ENCODE data around the gene GRID2.
"Not testable (repeated sequence)": the region's sequence is repeated elsewhere in the genome, so short reads cannot be mapped to it uniquely, and the experiment has no call there.

Gene GRID2

GRCh38 chr4:92334716-92335350 is 31.1 kb downstream of the GRID2 start:
- no peaks in the 10 kb centered on the region for H3K9me3 ChIP-seq (ENCODE audit: control insufficient read depth, insufficient read depth, low read length)
- no peak overlapping the region for H3K9ac ChIP-seq (ENCODE audit: low read depth, low read length)
- peaks cover 14% of the 10 kb centered on the region; the same call in 1 of the 2 replicates for H3K4me1 ChIP-seq (ENCODE audit: insufficient read depth, low read length)
- no peaks in the 10 kb centered on the region for H3K36me3 ChIP-seq (ENCODE audit: insufficient read depth, low read length)

- no peak overlapping the region for H3K9ac ChIP-seq (ENCODE audit: low read depth, low read length)
- H3K36me3 ChIP-seq (ENCODE audit: insufficient read depth, low read length), result no peaks in the 10 kb centered on the region
- no peaks in the 10 kb centered on the region for H3K4me1 ChIP-seq (ENCODE audit: insufficient read depth, low read length)
- H3K9me3 ChIP-seq (ENCODE audit: control insufficient read depth, insufficient read depth, low read length), result no peaks in the 10 kb centered on the region
Measured at GRCh38 chr4:92339676-92340075, 35.9 kb downstream of the GRID2 start.

- no peaks in the 10 kb centered on the region for H3K9me3 ChIP-seq (ENCODE audit: control insufficient read depth, insufficient read depth, low read length)
- H3K4me1 ChIP-seq (ENCODE audit: insufficient read depth, low read length), result no peaks in the 10 kb centered on the region
- no peak overlapping the region for H3K9ac ChIP-seq (ENCODE audit: low read depth, low read length)
- no peaks in the 10 kb centered on the region for H3K36me3 ChIP-seq (ENCODE audit: insufficient read depth, low read length)
Measured at GRCh38 chr4:92344216-92344615, 40.5 kb downstream of the GRID2 start.

- Histone ChIP-seq H3K9me3 (ENCODE audit: control insufficient read depth, insufficient read depth, low read length) (no peaks in the 10 kb centered on the region), H3K36me3 (ENCODE audit: insufficient read depth, low read length) (no peaks in the 10 kb centered on the region), H3K4me1 (ENCODE audit: insufficient read depth, low read length) (no peaks in the 10 kb centered on the region), H3K9ac (ENCODE audit: low read depth, low read length) (no peak overlapping the region)
Measured at GRCh38 chr4:92346289-92346688, 42.5 kb downstream of the GRID2 start.

- Histone ChIP-seq H3K4me1 (ENCODE audit: insufficient read depth, low read length) (peaks cover 40% of the 10 kb centered on the region; the same call in 1 of the 2 replicates), H3K9me3 (ENCODE audit: control insufficient read depth, insufficient read depth, low read length) (no peaks in the 10 kb centered on the region), H3K36me3 (ENCODE audit: insufficient read depth, low read length) (no peaks in the 10 kb centered on the region), H3K9ac (ENCODE audit: low read depth, low read length) (no peak overlapping the region)
Measured at GRCh38 chr4:92357966-92358365, 54.2 kb downstream of the GRID2 start.

- H3K9me3 ChIP-seq (ENCODE audit: control insufficient read depth, insufficient read depth, low read length), result no peaks in the 10 kb centered on the region
- no peaks in the 10 kb centered on the region for H3K36me3 ChIP-seq (ENCODE audit: insufficient read depth, low read length)
- H3K9ac ChIP-seq (ENCODE audit: low read depth, low read length), result no peak overlapping the region
- H3K4me1 ChIP-seq (ENCODE audit: insufficient read depth, low read length), result peaks cover 45% of the 10 kb centered on the region; the same call in 1 of the 2 replicates
Measured at GRCh38 chr4:92359491-92359890, 55.7 kb downstream of the GRID2 start.

- no peak overlapping the region for H3K9ac ChIP-seq (ENCODE audit: low read depth, low read length)
- H3K9me3 ChIP-seq (ENCODE audit: control insufficient read depth, insufficient read depth, low read length), result no peaks in the 10 kb centered on the region
- no peaks in the 10 kb centered on the region for H3K36me3 ChIP-seq (ENCODE audit: insufficient read depth, low read length)
- peaks cover 45% of the 10 kb centered on the region; the same call in 1 of the 2 replicates for H3K4me1 ChIP-seq (ENCODE audit: insufficient read depth, low read length)
Measured at GRCh38 chr4:92362028-92362427, 58.3 kb downstream of the GRID2 start.

GRCh38 chr4:92368653-92369052 is 64.9 kb downstream of the GRID2 start:
- H3K36me3 ChIP-seq (ENCODE audit: insufficient read depth, low read length), result no peaks in the 10 kb centered on the region
- no peak overlapping the region for H3K9ac ChIP-seq (ENCODE audit: low read depth, low read length)
- no peaks in the 10 kb centered on the region for H3K9me3 ChIP-seq (ENCODE audit: control insufficient read depth, insufficient read depth, low read length)
- H3K4me1 ChIP-seq (ENCODE audit: insufficient read depth, low read length), result peaks cover 12% of the 10 kb centered on the region; the same call in 1 of the 2 replicates

- H3K9me3 ChIP-seq (ENCODE audit: control insufficient read depth, insufficient read depth, low read length), result peaks cover 2% of the 10 kb centered on the region; the same call in 1 of the 2 replicates
- no peaks in the 10 kb centered on the region for H3K36me3 ChIP-seq (ENCODE audit: insufficient read depth, low read length)
- H3K9ac ChIP-seq (ENCODE audit: low read depth, low read length), result no peak overlapping the region
- H3K4me1 ChIP-seq (ENCODE audit: insufficient read depth, low read length), result no peaks in the 10 kb centered on the region; the same call in 1 of the 2 replicates
Measured at GRCh38 chr4:92381616-92382015, 77.8 kb downstream of the GRID2 start.

- H3K9ac ChIP-seq (ENCODE audit: low read depth, low read length), result no peak overlapping the region
- H3K4me1 ChIP-seq (ENCODE audit: insufficient read depth, low read length), result no peaks in the 10 kb centered on the region; the same call in 1 of the 2 replicates
- H3K36me3 ChIP-seq (ENCODE audit: insufficient read depth, low read length), result no peaks in the 10 kb centered on the region
- no peaks in the 10 kb centered on the region for H3K9me3 ChIP-seq (ENCODE audit: control insufficient read depth, insufficient read depth, low read length)
Measured at GRCh38 chr4:92382128-92382527, 78.4 kb downstream of the GRID2 start.

GRCh38 chr4:92387459-92388069 is 83.8 kb downstream of the GRID2 start:
- Histone ChIP-seq H3K9me3 (ENCODE audit: control insufficient read depth, insufficient read depth, low read length) (no peaks in the 10 kb centered on the region), H3K36me3 (ENCODE audit: insufficient read depth, low read length) (no peaks in the 10 kb centered on the region), H3K4me1 (ENCODE audit: insufficient read depth, low read length) (peaks cover 13% of the 10 kb centered on the region; the same call in 1 of the 2 replicates)

GRCh38 chr4:92399032-92399431 is 95.3 kb downstream of the GRID2 start:
- Histone ChIP-seq H3K36me3 (ENCODE audit: insufficient read depth, low read length) (no peaks in the 10 kb centered on the region), H3K4me1 (ENCODE audit: insufficient read depth, low read length) (peaks cover 15% of the 10 kb centered on the region; the same call in 1 of the 2 replicates), H3K9ac (ENCODE audit: low read depth, low read length) (no peak overlapping the region; the same call in 1 of the 2 replicates), H3K9me3 (ENCODE audit: control insufficient read depth, insufficient read depth, low read length) (no peaks in the 10 kb centered on the region)

More at GRCh38 chr4:92387459-92388069, 83.8 kb downstream of the GRID2 start:
- no peak overlapping the region for H3K9ac ChIP-seq (ENCODE audit: low read depth, low read length)

- not testable (repeated sequence) for H3K36me3 ChIP-seq (ENCODE audit: insufficient read depth, low read length); H3K9ac ChIP-seq (ENCODE audit: low read depth, low read length); H3K9me3 ChIP-seq (ENCODE audit: control insufficient read depth, insufficient read depth, low read length)
- H3K4me1 ChIP-seq (ENCODE audit: insufficient read depth, low read length), result peaks cover 10% of the 10 kb centered on the region; the same call in 1 of the 2 replicates
Measured at GRCh38 chr4:92403525-92403924, 99.8 kb downstream of the GRID2 start.

- H3K9ac ChIP-seq (ENCODE audit: low read depth, low read length), result no peak overlapping the region
- H3K9me3 ChIP-seq (ENCODE audit: control insufficient read depth, insufficient read depth, low read length), result no peaks in the 10 kb centered on the region
- peaks cover 4% of the 10 kb centered on the region; the same call in 1 of the 2 replicates for H3K4me1 ChIP-seq (ENCODE audit: insufficient read depth, low read length)
- H3K36me3 ChIP-seq (ENCODE audit: insufficient read depth, low read length), result no peaks in the 10 kb centered on the region
Measured at GRCh38 chr4:92406488-92406887, 102.7 kb downstream of the GRID2 start.

GRCh38 chr4:92421920-92422319 is 118.2 kb downstream of the GRID2 start:
- Histone ChIP-seq H3K9me3 (ENCODE audit: control insufficient read depth, insufficient read depth, low read length) (no peaks in the 10 kb centered on the region), H3K4me1 (ENCODE audit: insufficient read depth, low read length) (peaks cover 22% of the 10 kb centered on the region), H3K36me3 (ENCODE audit: insufficient read depth, low read length) (no peaks in the 10 kb centered on the region), H3K9ac (ENCODE audit: low read depth, low read length) (no peak overlapping the region)
